GM19463 (cell line): Measurements from ENCODE around the gene NCKAP5.
"Not testable (repeated sequence)": the region's sequence is repeated elsewhere in the genome, so short reads cannot be mapped to it uniquely, and the experiment has no call there.

Experiments used
- ATAC-seq: cut with Tn5 transposase; IDR thresholded peaks from one replicate; pipeline ENCODE4 v1.9.1; 2021; ENCODE audit warnings: mild to moderate bottlenecking, moderate library complexity; ENCODE audit not compliant: unreplicated experiment

Gene NCKAP5

DNA sequence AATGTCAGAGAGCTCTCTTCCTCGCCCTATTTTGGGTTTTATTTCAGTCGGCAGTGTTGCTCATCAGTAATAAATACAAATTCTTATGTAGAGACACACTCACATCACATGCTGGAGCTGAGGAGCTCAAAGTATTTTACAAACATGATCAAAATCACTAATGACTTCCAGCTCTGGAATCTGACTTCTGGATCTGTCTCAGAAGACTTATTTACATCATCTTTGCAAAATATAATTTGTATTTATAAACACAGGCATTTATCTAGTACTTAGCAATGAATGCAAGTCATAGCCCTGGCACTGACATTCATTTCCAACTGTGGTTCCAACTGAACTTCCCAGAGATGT lies 327.1 kb downstream of the NCKAP5 start:
- no peak for ATAC-seq

DNA sequence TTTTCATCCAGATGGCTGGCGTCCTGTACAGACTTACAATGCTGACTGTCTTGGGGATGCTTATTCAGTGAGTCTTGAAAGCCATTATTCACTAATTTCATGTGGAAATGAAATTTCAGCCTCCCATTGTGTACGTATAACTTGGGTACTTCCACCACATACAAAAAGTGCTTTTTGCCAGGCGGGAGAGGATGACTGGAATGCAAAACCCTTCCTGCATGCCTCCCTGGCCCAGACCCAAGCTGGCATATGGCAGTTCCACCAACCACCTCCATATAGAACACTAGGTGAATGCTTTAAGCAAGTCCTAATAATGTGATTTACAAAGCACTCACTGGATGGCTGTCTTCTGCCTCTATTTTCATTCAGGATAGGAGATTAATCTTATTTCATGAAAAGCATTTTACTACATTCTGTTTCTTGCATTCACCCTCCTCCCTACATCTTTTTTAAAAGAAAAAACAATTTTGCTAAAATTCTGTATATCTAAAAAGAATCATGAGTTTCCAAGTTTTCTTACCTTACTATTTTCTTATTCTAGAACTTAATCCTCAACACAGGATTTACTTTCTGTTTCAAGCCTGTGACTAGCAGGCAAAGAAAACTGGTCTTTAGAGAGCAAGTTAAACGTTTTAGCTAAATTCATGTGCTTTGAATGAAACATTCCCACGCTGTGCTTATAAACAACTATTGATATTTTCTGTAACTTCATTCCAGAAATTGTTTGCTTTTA lies 327.6 kb downstream of the NCKAP5 start:
- ATAC-seq = no peak

GRCh38 chr2:133235968-133236367 lies 332.3 kb downstream of the NCKAP5 start:
- ATAC-seq = no peak

- ATAC-seq = no peak
These were observed 335.7 kb downstream of the NCKAP5 start for GRCh38 chr2:133232556-133232955.

GRCh38 chr2:133231264-133231663 lies 337.0 kb downstream of the NCKAP5 start:
- no peak for ATAC-seq

DNA sequence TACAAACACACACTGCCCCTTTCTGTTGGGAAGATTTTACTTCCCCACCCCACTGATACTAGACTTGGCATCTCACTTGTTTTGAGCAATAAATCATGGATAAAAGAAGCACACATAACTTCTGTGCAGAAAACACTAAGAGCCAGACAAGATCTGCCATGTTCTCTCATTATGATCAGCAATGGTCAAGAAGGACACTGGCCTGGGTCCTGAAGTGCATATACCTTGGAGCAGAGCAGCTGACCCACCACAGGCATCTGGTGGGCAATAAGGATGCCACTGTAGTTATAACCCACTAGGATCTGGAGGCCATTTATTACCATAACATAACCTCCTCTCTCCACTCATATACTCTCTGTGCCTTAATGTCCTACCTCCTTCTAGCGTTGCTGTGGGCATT lies 338.3 kb downstream of the NCKAP5 start:
- ATAC-seq = no peak

- no peak for ATAC-seq
These were observed 345.0 kb downstream of the NCKAP5 start for GRCh38 chr2:133223226-133223625.

DNA sequence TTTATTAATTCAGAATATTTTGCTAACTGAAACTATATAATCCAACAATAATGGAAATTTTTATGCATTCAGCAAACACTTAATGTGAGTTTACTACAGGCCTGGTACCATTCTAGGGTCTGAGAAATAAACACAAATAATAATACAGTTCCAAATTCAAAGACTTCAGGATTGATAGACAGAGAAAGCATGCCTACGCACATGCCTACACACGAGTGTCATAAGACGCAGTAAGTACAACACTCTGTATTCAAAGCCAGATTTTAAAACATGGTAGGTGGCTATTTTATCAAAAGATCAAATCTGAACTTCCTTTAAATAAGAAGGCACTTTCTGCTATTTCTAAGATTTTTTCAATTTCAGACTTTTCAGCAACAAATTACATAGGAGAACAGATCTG lies 346.9 kb downstream of the NCKAP5 start:
- ATAC-seq = no peak

GRCh38 chr2:133218204-133218603 lies 350.1 kb downstream of the NCKAP5 start:
- no peak for ATAC-seq

- ATAC-seq = no peak
These were observed 352.8 kb downstream of the NCKAP5 start for GRCh38 chr2:133215477-133215876.

DNA sequence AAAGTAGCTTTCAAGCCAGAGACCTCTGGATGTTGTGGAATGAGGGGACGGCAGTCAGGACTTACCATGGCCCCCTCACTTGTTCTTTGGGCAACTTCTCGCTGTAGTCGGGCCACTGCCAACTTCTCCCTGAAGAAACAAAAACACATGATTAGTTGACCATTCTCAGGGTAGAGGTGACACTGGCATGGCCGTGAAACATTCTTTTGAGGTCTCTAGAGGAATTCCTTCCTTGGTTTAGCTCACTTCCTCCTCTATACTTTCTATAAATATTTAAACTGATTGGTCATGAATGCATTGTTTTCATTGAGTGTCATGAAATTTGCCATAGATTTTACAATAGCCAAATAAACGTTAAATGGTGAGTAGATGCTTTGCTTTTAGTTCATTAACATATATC lies 354.6 kb downstream of the NCKAP5 start:
- no peak for ATAC-seq

DNA sequence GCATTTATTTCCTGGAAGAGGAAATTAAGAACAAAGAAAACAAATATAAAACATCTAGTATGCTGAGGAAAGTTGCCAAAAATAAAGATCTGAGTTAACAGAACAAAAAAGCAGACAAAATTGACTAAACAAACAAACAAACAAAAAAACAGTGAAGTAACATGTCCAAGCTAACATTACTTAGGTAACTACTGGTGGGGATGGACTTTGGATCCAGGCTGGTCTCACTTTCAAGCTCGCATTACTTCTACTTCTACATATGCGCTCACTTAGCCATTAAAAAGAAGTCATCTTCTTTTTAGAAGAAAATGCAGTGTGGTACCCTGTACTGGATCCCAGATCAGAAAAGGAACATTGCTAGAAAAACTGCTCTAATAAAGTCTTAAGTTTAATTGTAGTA lies 358.9 kb downstream of the NCKAP5 start:
- ATAC-seq = no peak

- not testable (repeated sequence) for ATAC-seq
These were observed 361.6 kb downstream of the NCKAP5 start for GRCh38 chr2:133206666-133207065.

DNA sequence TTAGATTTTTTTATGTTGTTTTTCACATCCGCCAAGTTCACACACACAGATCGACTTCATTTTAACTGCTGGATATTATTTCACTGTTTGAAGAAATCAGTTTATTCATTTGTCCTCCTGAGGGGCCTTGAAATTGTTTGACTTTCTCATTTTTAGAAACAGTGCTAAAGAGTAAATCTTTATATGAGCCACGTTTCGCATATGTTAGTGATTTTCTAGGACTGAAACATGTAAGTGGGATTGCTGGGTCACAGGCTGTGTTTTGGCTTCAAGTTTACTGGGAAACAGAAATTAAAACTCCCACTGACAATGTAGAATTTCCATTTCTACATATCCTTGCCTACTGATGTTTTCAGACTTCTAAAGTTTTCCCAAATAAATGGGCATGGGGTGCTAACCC lies 363.8 kb downstream of the NCKAP5 start:
- ATAC-seq = no peak

DNA sequence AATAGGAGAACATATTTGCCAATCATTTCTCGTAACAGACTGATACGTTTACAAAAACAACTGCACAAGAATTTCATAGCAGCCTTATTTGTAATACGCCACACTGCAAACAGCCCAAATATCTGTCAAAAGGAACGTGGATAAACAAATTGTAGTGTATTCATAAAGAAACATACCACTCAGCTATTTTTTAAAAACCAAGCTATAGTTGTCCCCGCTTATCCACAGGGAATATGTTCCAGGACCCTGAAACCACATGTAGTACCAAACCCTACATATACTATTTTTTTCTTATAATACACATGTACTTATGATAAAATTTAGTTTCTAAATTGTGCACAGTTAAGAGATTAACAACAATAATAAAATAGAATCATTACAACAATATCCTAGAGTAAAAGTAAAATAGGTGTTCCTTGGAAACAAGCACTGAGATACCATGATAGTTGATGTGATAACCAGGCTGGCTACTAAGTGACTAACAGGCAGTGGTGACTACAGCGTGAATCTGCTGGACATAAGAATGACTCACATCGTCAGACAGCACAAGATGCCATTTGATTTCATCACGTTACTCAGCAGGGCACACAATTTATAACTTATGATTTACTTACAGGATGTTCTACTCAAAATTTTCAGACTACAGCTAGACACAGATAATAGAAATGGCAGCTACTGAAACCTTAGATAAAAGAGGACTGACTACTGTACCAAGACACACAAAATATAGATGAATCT lies 367.4 kb downstream of the NCKAP5 start:
- ATAC-seq = no peak

GRCh38 chr2:133198678-133199077 lies 369.6 kb downstream of the NCKAP5 start:
- no peak for ATAC-seq

DNA sequence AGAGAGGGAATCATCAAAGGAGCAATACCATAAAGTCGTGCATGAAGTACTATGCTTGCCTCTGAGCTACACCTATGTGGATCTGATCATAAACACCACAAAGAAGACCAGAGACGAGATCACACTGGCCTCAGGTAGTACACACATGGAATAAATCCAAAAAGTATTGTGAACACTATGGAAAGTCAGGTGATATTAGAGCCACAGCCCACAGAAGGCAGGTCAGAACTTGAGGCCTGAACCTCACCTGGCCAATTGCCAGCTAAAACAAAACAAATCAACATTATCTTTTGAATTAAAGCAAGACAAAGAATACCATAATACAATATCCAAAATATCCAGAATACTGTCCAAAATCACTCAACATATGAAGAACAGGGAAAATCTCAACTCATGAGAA lies 371.1 kb downstream of the NCKAP5 start:
- ATAC-seq = no peak

DNA sequence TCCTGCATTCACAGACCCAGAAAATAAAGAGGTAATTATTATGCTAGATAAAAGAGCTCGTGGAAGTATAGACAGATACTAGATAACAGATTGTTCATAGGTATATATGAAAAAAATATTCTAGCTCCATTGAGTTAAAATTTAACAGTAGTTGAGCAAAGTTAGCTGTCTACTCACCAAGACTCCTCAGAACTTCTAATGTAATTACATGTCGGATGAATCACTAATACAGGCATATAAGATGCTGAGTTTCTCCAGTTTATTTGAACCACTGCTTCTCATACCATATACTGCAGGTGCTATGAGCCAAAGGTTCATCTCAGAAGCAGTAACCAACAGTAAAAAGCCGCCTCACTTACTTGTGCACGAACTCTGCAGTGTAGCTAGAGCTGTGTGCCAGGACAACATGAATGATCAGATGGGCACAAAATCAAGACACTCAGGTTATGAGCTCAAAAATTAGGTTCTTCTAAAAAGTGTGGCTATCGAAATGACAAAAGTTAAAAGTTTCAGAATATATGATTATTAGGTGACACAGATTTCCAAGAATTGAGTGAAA lies 373.4 kb downstream of the NCKAP5 start:
- ATAC-seq = no peak

GRCh38 chr2:133194362-133194655 lies 374.0 kb downstream of the NCKAP5 start:
- ATAC-seq = no peak

DNA sequence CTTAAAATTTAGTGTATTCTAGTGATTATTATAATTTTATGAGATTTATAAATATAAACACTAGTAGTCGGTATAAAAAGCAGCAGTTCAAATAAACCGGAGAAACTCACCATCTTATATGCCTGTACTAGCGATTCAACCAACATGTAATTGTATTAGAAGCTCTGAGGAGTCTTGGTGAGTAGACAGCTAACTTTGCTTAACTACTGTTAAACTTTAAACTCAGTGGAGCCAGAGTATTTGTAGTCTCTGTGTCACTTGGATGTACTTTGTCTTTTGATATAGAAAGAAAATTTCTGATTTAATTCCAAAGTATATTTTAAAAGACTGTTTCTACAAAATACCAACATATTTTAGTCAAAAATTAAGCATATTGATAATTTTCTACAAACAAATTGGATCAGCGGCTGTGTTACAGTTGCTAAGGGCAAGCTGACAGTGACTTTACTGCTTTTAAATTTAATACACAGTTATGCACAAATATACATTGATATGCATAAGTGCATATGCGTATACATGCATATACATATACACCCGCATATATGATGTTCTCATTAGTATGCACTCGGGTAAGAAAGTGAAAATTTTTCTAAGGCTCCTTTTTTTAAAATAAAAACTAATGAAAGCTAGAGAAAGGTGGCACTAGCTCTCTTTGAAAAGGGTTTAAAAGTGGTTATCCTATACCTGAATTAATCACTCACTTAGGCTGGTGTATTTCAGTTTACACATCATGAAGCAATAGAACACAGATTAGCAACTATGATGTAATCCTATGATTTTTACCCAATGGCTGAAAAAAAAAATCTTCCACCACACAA lies 374.5 kb downstream of the NCKAP5 start:
- no peak for ATAC-seq

DNA sequence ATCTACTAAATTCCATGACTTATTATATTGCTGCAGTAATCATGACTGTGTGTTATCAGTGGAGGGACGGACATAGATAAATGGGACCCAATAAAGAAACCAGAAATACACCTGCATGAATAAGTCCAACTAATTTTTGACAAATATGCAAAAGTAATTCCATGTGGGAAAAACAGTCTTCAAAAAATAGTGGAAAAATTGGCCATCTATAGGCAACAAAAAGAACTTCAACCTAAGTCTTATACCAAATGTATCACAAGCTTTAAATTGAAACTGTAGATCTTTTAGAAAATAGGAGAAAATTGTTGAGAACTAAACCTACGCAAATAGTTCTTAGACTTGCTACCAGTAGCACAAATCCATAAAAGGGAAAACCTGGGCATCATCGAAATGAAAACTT lies 376.2 kb downstream of the NCKAP5 start:
- ATAC-seq = no peak

DNA sequence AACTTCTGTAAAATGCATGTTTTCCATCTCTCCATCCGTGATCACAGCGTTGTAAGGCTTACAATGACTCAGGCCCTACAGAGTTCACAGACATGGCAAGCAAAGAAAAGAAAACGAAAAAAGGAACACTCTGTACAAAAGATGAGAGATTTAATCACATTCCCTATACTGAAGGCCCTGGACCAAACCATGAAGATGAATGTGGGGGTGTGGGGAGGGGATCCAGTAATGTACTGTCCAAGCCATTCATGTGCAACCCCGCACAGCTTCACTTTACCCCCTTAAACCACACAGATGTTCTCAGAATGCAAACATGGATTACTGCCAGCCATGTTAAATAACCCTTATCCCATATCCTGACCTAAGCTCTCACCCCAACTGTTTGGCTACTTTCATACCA lies 391.1 kb downstream of the NCKAP5 start:
- no peak for ATAC-seq
